Mucosa of descending colon (tissue), 3 donors: Measurements from ENCODE around the gene CAPZB. TPM values are rescaled to one million over a fixed set of nuclear protein-coding genes. Genes with fewer than 3 reads are reported as not detected.

ENCODE experiments used
- ATAC-seq: fragments of 200-7000 bp; cut with Tn5 transposase; one replicate; pipeline ENCODE4 v1.9.1; 2020; ENCODE audit warnings: mild to moderate bottlenecking, moderate library complexity
- DNase-seq, 3 donors: peaks; one replicate each; pipeline ENCODE4 v3.0.0-alpha.2; 2020
- H3K36me3 ChIP-seq: fragments of 200-600 bp; one replicate; pipeline ENCODE4 v1.8.0; 2021; ENCODE audit warnings: low read depth, mild to moderate bottlenecking
- H3K4me1 ChIP-seq: fragments of 200-600 bp; one replicate; pipeline ENCODE4 v1.8.0; 2021; ENCODE audit warnings: low read depth, mild to moderate bottlenecking
- H3K4me3 ChIP-seq: fragments of 200-600 bp; one replicate; pipeline ENCODE4 v1.8.0; 2021; ENCODE audit warnings: mild to moderate bottlenecking
- H3K9me3 ChIP-seq: fragments of 200-600 bp; one replicate; pipeline ENCODE4 v1.8.0; 2021; ENCODE audit warnings: mild to moderate bottlenecking
- intact Hi-C, 2 donors: fragments of 100-400 bp; cut with DNase I in 1 of 2; cut with micrococcal nuclease in 1 of 2; formaldehyde crosslinking; loops; one replicate each; pipeline versions ENCODE4 v1.11.0 to v1.11.1; 2022; cut with DNase I, micrococcal nuclease
- total RNA-seq, 3 donors: library from RNA; stranded (reverse); fragmentation: NEBNext Ultra II Directional in 2 of 3; extraction: Animal tissue kit (Norgen Biotek cat#: 25700) in 2 of 3; gene quantifications; one replicate each; pipeline versions ENCODE4 v1.2.1 to v1.2.4, GENCODE V29; 2021 to 2023
- TF ChIP-seq, protein P1 (sequence below): fragments of 200-600 bp; IDR thresholded peaks from one replicate; pipeline ENCODE4 v1.8.0; 2022; ENCODE audit warnings: antibody characterized with exemption, mild to moderate bottlenecking
- donor health status: DM: no; HTN: no; CAD: no; lungs with moderate emphysema.
- donor health status: DM: no; HTN: no; CAD: no.
- donor health status: DM: no; HTN: yes; CAD: no.

Gene CAPZB
- total RNA-seq, 3 donors from 2014 or later: 346 to 393 (median 381) TPM

GRCh38 chr1:19348441-19349198 is 136.7 kb downstream of the CAPZB start:
- Histone ChIP-seq H3K4me1 (no peaks in the 10 kb centered on the region), H3K36me3 (peaks cover 6% of the 10 kb centered on the region)

DNA sequence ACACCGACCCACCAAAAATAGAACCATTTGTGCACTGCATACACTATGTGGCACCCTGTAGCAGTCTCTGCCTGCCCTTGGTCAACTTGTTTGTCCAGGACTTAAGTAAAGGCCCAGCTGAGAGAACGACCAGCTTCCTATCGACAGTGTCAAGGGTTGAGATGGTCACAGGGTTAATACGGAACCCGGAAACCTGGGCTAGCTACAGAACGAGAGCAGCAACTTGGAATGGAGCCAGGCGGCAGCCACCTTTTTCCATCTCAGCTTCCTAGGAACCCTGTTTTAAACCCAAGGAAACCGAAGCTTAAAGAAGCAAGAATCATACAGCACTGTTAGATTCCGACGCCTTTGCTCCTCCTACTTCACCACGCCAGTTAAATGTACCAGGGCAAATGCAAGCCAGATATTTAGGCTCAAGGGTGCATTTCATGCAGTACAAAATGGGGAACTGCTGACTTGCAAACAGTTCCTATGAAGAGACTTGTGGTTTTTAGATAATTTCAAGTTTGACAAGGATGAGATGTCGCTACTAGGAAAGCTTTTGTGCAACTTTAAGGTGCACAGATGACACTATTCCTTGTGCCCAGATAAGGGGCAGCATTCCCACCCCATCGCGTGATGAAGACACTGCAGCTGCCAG is 137.7 kb downstream of the CAPZB start:
- no peak overlapping the region for H3K4me3 ChIP-seq
- H3K4me1 ChIP-seq: no peaks in the 10 kb centered on the region
- TF ChIP-seq, protein P1, sequence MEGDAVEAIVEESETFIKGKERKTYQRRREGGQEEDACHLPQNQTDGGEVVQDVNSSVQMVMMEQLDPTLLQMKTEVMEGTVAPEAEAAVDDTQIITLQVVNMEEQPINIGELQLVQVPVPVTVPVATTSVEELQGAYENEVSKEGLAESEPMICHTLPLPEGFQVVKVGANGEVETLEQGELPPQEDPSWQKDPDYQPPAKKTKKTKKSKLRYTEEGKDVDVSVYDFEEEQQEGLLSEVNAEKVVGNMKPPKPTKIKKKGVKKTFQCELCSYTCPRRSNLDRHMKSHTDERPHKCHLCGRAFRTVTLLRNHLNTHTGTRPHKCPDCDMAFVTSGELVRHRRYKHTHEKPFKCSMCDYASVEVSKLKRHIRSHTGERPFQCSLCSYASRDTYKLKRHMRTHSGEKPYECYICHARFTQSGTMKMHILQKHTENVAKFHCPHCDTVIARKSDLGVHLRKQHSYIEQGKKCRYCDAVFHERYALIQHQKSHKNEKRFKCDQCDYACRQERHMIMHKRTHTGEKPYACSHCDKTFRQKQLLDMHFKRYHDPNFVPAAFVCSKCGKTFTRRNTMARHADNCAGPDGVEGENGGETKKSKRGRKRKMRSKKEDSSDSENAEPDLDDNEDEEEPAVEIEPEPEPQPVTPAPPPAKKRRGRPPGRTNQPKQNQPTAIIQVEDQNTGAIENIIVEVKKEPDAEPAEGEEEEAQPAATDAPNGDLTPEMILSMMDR: no peak
- ATAC-seq: no peak
- intact Hi-C loops: loop anchor here in 1 of 2 donors (10.0 kb wide), 1 partner anchor 307 kb away; no protein-coding TSS in a partner anchor
- H3K9me3 ChIP-seq: no peaks in the 10 kb centered on the region
- DNase-seq: peak in 1 of 3 donors; percentile 19
- H3K36me3 ChIP-seq: peaks cover 14% of the 10 kb centered on the region

More at GRCh38 chr1:19348441-19349198, 136.7 kb downstream of the CAPZB start:
- no peak for DNase-seq
- TF ChIP-seq, protein P1: no peak
- no peaks in the 10 kb centered on the region for H3K9me3 ChIP-seq
- ATAC-seq: no peak
- H3K4me3 ChIP-seq: no peak overlapping the region
- intact Hi-C loops: loop anchor here in 1 of 2 donors (10.0 kb wide), 1 partner anchor 306 kb away; no protein-coding TSS in a partner anchor

- no peak overlapping the region for H3K4me3 ChIP-seq
- no peaks in the 10 kb centered on the region for H3K9me3 ChIP-seq
- TF ChIP-seq, protein P1: no peak
- intact Hi-C loops: loop anchor here in 1 of 2 donors (10.0 kb wide), 1 partner anchor 309 kb away; no protein-coding TSS in a partner anchor
- no peaks in the 10 kb centered on the region for H3K4me1 ChIP-seq
- DNase-seq (no peak), ATAC-seq (no peak)
- peaks cover 14% of the 10 kb centered on the region for H3K36me3 ChIP-seq
These were observed 139.3 kb downstream of the CAPZB start for GRCh38 chr1:19346026-19346425.

DNA sequence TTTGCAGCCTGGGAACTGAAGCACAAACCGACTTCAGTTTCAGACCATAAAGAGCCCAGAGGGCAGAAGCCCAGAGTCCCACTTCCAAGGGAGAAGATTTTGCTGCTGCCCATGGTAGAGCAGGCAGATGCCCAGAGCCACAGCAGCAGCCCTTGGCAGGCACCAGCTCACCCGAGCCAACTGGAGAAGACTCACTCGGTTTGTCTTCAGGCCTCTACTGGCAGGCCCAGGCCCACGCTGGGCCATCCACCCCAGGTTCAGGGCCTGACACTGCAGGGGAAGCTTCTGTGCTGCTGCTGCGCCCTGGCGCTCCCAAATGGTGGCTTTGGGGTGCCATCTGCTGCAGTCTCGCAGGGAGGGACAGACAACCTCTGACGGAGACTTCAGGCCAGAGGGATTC is 139.9 kb downstream of the CAPZB start:
- Histone ChIP-seq H3K4me1 (no peaks in the 10 kb centered on the region), H3K9me3 (no peaks in the 10 kb centered on the region), H3K4me3 (no peak overlapping the region), H3K36me3 (peaks cover 14% of the 10 kb centered on the region)
- intact Hi-C loops: loop anchor here in 1 of 2 donors (10.0 kb wide), 1 partner anchor 309 kb away; no protein-coding TSS in a partner anchor
- DNase-seq: no peak
- no peak for ATAC-seq
- TF ChIP-seq, protein P1: no peak

GRCh38 chr1:19344831-19345230 is 140.5 kb downstream of the CAPZB start:
- H3K4me3 ChIP-seq: no peak overlapping the region
- intact Hi-C loops: loop anchor here in 1 of 2 donors (10.0 kb wide), 1 partner anchor 310 kb away; no protein-coding TSS in a partner anchor
- ATAC-seq (no peak), DNase-seq (no peak)
- no peaks in the 10 kb centered on the region for H3K9me3 ChIP-seq
- no peaks in the 10 kb centered on the region for H3K4me1 ChIP-seq
- TF ChIP-seq, protein P1: no peak
- H3K36me3 ChIP-seq: peaks cover 14% of the 10 kb centered on the region
